Measurements from ENCODE around the gene PTPA. TPM values are rescaled to one million over a fixed set of nuclear protein-coding genes. Genes with fewer than 3 reads are reported as not detected.
"Not testable (repeated sequence)": the region's sequence is repeated elsewhere in the genome, so short reads cannot be mapped to it uniquely, and the experiment has no call there.

Gene PTPA
- total and polyA plus RNA-seq, 2 donors (not counting 1 experiment from before 2014, with no cell fraction given) = 35.0 to 73.9 TPM

- Histone ChIP-seq H3K4me2 (replicated peaks; ENCODE audit: low read depth, low read length, poor library complexity, severe bottlenecking) (no peak overlapping the region), H3K27ac (ENCODE audit: low read length in 2 of 2) (no peak overlapping the region), H2AFZ (ENCODE audit: insufficient read depth, low read depth, low read length, poor library complexity, severe bottlenecking) (no peak overlapping the region), H3K27me3 (replicated peaks in 1 of 4; ENCODE audit: control extremely low read depth in 1 of 4, control insufficient read depth in 3 of 4, insufficient read depth in 4 of 4, low read length in 3 of 4) (peaks cover 0 to 4% (median 0%) of the 10 kb centered on the region in 4 experiments), H3K9ac (ENCODE audit: low read length) (no peak overlapping the region), H3K79me2 (ENCODE audit: control insufficient read depth, insufficient read depth, low read length) (no peaks in the 10 kb centered on the region), H3K4me1 (ENCODE audit: control insufficient read depth in 2 of 2, insufficient read depth in 2 of 2, low read length in 2 of 2) (no peaks in the 10 kb centered on the region), H3K4me3 (ENCODE audit: control extremely low read depth in 1 of 5, extremely low read depth in 1 of 5, insufficient read depth in 1 of 5, low read depth in 2 of 5, low read length in 4 of 5) (no peak overlapping the region), H3K9me3 (ENCODE audit: control extremely low read depth in 1 of 3, control insufficient read depth in 2 of 3, insufficient read depth in 1 of 3, low read length in 2 of 3) (peaks cover 0 to 4% (median 4%) of the 10 kb centered on the region in 3 donors), H3K36me3 (replicated peaks in 1 of 2; ENCODE audit: control extremely low read depth in 1 of 2, control insufficient read depth in 1 of 2, extremely low read depth in 1 of 2, insufficient read depth in 2 of 2, low read length in 1 of 2) (no peaks in the 10 kb centered on the region), H4K20me1 (ENCODE audit: control insufficient read depth, insufficient read depth, low read length, poor library complexity, severe bottlenecking) (no peaks in the 10 kb centered on the region)
- ChIA-PET POLR2A (no interaction called here), CTCF (interaction anchor here (0.6 kb wide), 1 partner anchor 11 kb away, joined by 5 read pairs; no protein-coding TSS in a partner anchor)
- no peak for TF ChIP-seq EZH2 (IDR thresholded peaks at IDR 0.05; ENCODE audit: borderline replicate concordance, insufficient read depth, low read depth, low read length, poor library complexity, severe bottlenecking)
- no peak for TF ChIP-seq CTCF (IDR thresholded peaks at IDR 0.05)
- Mint-ChIP-seq H3K27ac (no peak overlapping the region), H3K9me3 (ENCODE audit: insufficient read depth) (no peaks in the 10 kb centered on the region), H3K4me3 (no peak overlapping the region), H3K27me3 (peaks cover 16% of the 10 kb centered on the region), H3K4me1 (no peaks in the 10 kb centered on the region)
- DNase-seq (no peak), ATAC-seq (ENCODE audit: low read depth) (no peak)
- intact Hi-C loops (cut with micrococcal nuclease) = no loop called here
- 83% methylated on average over 10 of the region's 10 CpGs for WGBS (ENCODE audit: insufficient coverage)
Measured at GRCh38 chr9:129185991-129186390, 74.8 kb downstream of the PTPA start.

- no peak overlapping the region for H3K27ac ChIP-seq (ENCODE audit: low read length in 2 of 2)
- H3K79me2 ChIP-seq (ENCODE audit: control insufficient read depth, insufficient read depth, low read length) = no peaks in the 10 kb centered on the region
- TF ChIP-seq CTCF (IDR thresholded peaks at IDR 0.05) (no peak), EZH2 (IDR thresholded peaks at IDR 0.05; ENCODE audit: borderline replicate concordance, insufficient read depth, low read depth, low read length, poor library complexity, severe bottlenecking) (no peak)
- H3K4me1 ChIP-seq (ENCODE audit: control insufficient read depth in 2 of 2, insufficient read depth in 2 of 2, low read length in 2 of 2) = no peaks in the 10 kb centered on the region
- no peak overlapping the region for H3K4me3 ChIP-seq (ENCODE audit: control extremely low read depth in 1 of 5, extremely low read depth in 1 of 5, insufficient read depth in 1 of 5, low read depth in 2 of 5, low read length in 4 of 5)
- no peak for ATAC-seq (ENCODE audit: low read depth)
- no peak for DNase-seq
- no peak overlapping the region for H2AFZ ChIP-seq (ENCODE audit: insufficient read depth, low read depth, low read length, poor library complexity, severe bottlenecking)
- peaks cover 0 to 10% (median 4%) of the 10 kb centered on the region in 3 donors for H3K9me3 ChIP-seq (ENCODE audit: control extremely low read depth in 1 of 3, control insufficient read depth in 2 of 3, insufficient read depth in 1 of 3, low read length in 2 of 3)
- ChIA-PET POLR2A (interaction anchor here (1.1 kb wide), 1 partner anchor 9 kb away, joined by 3 read pairs; the partner anchor contains the start of gene IER5L), CTCF (interaction anchor here (0.9 to 2.1 kb wide), 4 partner anchors 13 to 603 kb away, joined by 3 to 6 read pairs (median 4); no protein-coding TSS in a partner anchor)
- peaks cover 0 to 2% (median 0%) of the 10 kb centered on the region in 4 experiments for H3K27me3 ChIP-seq (replicated peaks in 1 of 4; ENCODE audit: control extremely low read depth in 1 of 4, control insufficient read depth in 3 of 4, insufficient read depth in 4 of 4, low read length in 3 of 4)
- H3K4me2 ChIP-seq (replicated peaks; ENCODE audit: low read depth, low read length, poor library complexity, severe bottlenecking) = no peak overlapping the region
- Mint-ChIP-seq H3K27ac (no peak overlapping the region), H3K9me3 (ENCODE audit: insufficient read depth) (no peaks in the 10 kb centered on the region), H3K27me3 (peaks cover 16% of the 10 kb centered on the region), H3K4me1 (no peaks in the 10 kb centered on the region), H3K4me3 (no peak overlapping the region)
- no peaks in the 10 kb centered on the region for H4K20me1 ChIP-seq (ENCODE audit: control insufficient read depth, insufficient read depth, low read length, poor library complexity, severe bottlenecking)
- no peaks in the 10 kb centered on the region for H3K36me3 ChIP-seq (replicated peaks in 1 of 2; ENCODE audit: control extremely low read depth in 1 of 2, control insufficient read depth in 1 of 2, extremely low read depth in 1 of 2, insufficient read depth in 2 of 2, low read length in 1 of 2)
- no CpG with 5 or more reads among the region's 1 CpG for WGBS (ENCODE audit: insufficient coverage)
- no peak overlapping the region for H3K9ac ChIP-seq (ENCODE audit: low read length)
- intact Hi-C loops (cut with micrococcal nuclease) = no loop called here
Measured at GRCh38 chr9:129187042-129187441, 75.8 kb downstream of the PTPA start.

- H2AFZ ChIP-seq (ENCODE audit: insufficient read depth, low read depth, low read length, poor library complexity, severe bottlenecking); POLR2A ChIA-PET; ATAC-seq (ENCODE audit: low read depth); H3K4me3 Mint-ChIP-seq; H3K79me2 ChIP-seq (ENCODE audit: control insufficient read depth, insufficient read depth, low read length); H3K36me3 ChIP-seq (replicated peaks in 1 of 2; ENCODE audit: control extremely low read depth in 1 of 2, control insufficient read depth in 1 of 2, extremely low read depth in 1 of 2, insufficient read depth in 2 of 2, low read length in 1 of 2); DNase-seq; H3K9me3 Mint-ChIP-seq (ENCODE audit: insufficient read depth); H3K27ac Mint-ChIP-seq; H3K4me3 ChIP-seq (ENCODE audit: control extremely low read depth in 1 of 5, extremely low read depth in 1 of 5, insufficient read depth in 1 of 5, low read depth in 2 of 5, low read length in 4 of 5); H3K4me1 ChIP-seq (ENCODE audit: control insufficient read depth in 2 of 2, insufficient read depth in 2 of 2, low read length in 2 of 2); H4K20me1 ChIP-seq (ENCODE audit: control insufficient read depth, insufficient read depth, low read length, poor library complexity, severe bottlenecking); H3K4me1 Mint-ChIP-seq; H3K9ac ChIP-seq (ENCODE audit: low read length); H3K4me2 ChIP-seq (replicated peaks; ENCODE audit: low read depth, low read length, poor library complexity, severe bottlenecking); intact Hi-C loops (cut with micrococcal nuclease); H3K27ac ChIP-seq (ENCODE audit: low read length in 2 of 2): not testable (repeated sequence)
- Histone ChIP-seq H3K27me3 (replicated peaks in 1 of 4; ENCODE audit: control extremely low read depth in 1 of 4, control insufficient read depth in 3 of 4, insufficient read depth in 4 of 4, low read length in 3 of 4) (peaks cover 0 to 21% (median 6%) of the 10 kb centered on the region in 4 experiments), H3K9me3 (ENCODE audit: control extremely low read depth in 1 of 3, control insufficient read depth in 2 of 3, insufficient read depth in 1 of 3, low read length in 2 of 3) (peaks cover 0 to 14% (median 4%) of the 10 kb centered on the region in 3 donors)
- CTCF ChIA-PET = interaction anchor here (2.2 kb wide), 1 partner anchor 16 kb away, joined by 6 read pairs; no protein-coding TSS in a partner anchor
- 95% methylated on average over 7 of the region's 8 CpGs for WGBS (ENCODE audit: insufficient coverage)
- peaks cover 37% of the 10 kb centered on the region for H3K27me3 Mint-ChIP-seq
Measured at GRCh38 chr9:129189971-129190370, 78.8 kb downstream of the PTPA start.
